Naive thymus-derived CD4-positive, alpha-beta T cell (primary cell): ENCODE results near the gene NFX1. TPM values are rescaled to one million over a fixed set of nuclear protein-coding genes. Genes with fewer than 3 reads are reported as not detected.
"Not testable (repeated sequence)": the region's sequence is repeated elsewhere in the genome, so short reads cannot be mapped to it uniquely, and the experiment has no call there.

ENCODE experiments used
- ATAC-seq: fragments of 150-1000 bp; cut with Tn5 transposase; 2 replicates; pipeline ENCODE4 v1.10.0; 2021; ENCODE audit warnings: mild to moderate bottlenecking, moderate library complexity
- CTCF ChIA-PET: fragments of 350-600 bp; sonication (Branson Sonifier 250); formaldehyde crosslinking; loops from one replicate; lab custom pipeline; 2021; ENCODE audit warnings: antibody characterized with exemption; lab: Charles Lee
- POLR2A ChIA-PET: fragments of 350-600 bp; sonication (Branson Sonifier 250); formaldehyde crosslinking; loops from one replicate; lab custom pipeline; 2021; ENCODE audit warnings: antibody characterized with exemption, inconsistent platforms; lab: Charles Lee
- DNase-seq, 9 donors: peaks; one replicate each; pipeline versions ENCODE4 v3.0.0 to v3.0.0-alpha.2; 2020 to 2022; ENCODE audit warnings: mixed read lengths in 1 of 9
- H3K27ac ChIP-seq: one replicate; pipeline ENCODE4 v1.7.0; 2013; ENCODE audit warnings: mild to moderate bottlenecking, low read depth, low read length, moderate library complexity
- H3K27me3 ChIP-seq, 2 donors: one replicate each; pipeline ENCODE4 v1.7.0; 2013; ENCODE audit warnings: low read length in 2 of 2, mild to moderate bottlenecking in 2 of 2, moderate library complexity in 2 of 2; ENCODE audit not compliant: control insufficient read depth in 2 of 2, insufficient read depth in 2 of 2
- H3K36me3 ChIP-seq, 3 experiments: 1 replicate in 2 of 3; 2 replicates in 1 of 3; pipeline ENCODE4 v1.7.0; 2013; ENCODE audit warnings: low read length in 3 of 3, mild to moderate bottlenecking in 3 of 3, moderate library complexity in 1 of 3; ENCODE audit not compliant: insufficient read depth in 3 of 3, control insufficient read depth in 2 of 3
- H3K4me1 ChIP-seq, 2 donors: one replicate each; pipeline ENCODE4 v1.7.0; 2013; ENCODE audit warnings: low read length in 2 of 2, mild to moderate bottlenecking in 2 of 2, moderate library complexity in 1 of 2; ENCODE audit not compliant: control insufficient read depth in 2 of 2, insufficient read depth in 2 of 2
- H3K4me3 ChIP-seq: 2 replicates; pipeline ENCODE4 v1.7.0; 2013; ENCODE audit warnings: mild to moderate bottlenecking, low read length
- H3K9me3 ChIP-seq, 3 experiments: 1 replicate in 2 of 3; 2 replicates in 1 of 3; pipeline ENCODE4 v1.7.0; 2013; ENCODE audit warnings: low read length in 3 of 3; ENCODE audit not compliant: control insufficient read depth in 2 of 3
- H3K27ac Mint-ChIP-seq, 9 donors: one replicate each; pipeline ENCODE4 v1.8.0; 2020 to 2022; ENCODE audit warnings: mixed read lengths in 9 of 9, mild to moderate bottlenecking in 8 of 9, moderate library complexity in 5 of 9, inconsistent platforms in 2 of 9
- H3K27me3 Mint-ChIP-seq, 5 donors: one replicate each; pipeline ENCODE4 v1.8.0; 2021 to 2022; ENCODE audit warnings: mixed read lengths in 5 of 5, mild to moderate bottlenecking in 1 of 5
- H3K36me3 Mint-ChIP-seq, 5 donors: one replicate each; pipeline ENCODE4 v1.8.0; 2020 to 2022; ENCODE audit warnings: mixed read lengths in 5 of 5, mild to moderate bottlenecking in 3 of 5, inconsistent platforms in 1 of 5
- H3K4me1 Mint-ChIP-seq, 7 donors: one replicate each; pipeline ENCODE4 v1.8.0; 2020 to 2022; ENCODE audit warnings: mixed read lengths in 7 of 7, mild to moderate bottlenecking in 3 of 7, inconsistent platforms in 1 of 7
- H3K4me3 Mint-ChIP-seq, 10 donors: one replicate each; pipeline ENCODE4 v1.8.0; 2020 to 2022; ENCODE audit warnings: mild to moderate bottlenecking in 10 of 10, mixed read lengths in 10 of 10, moderate library complexity in 6 of 10, inconsistent platforms in 2 of 10
- H3K9me3 Mint-ChIP-seq, 11 donors: one replicate each; pipeline ENCODE4 v1.8.0; 2020 to 2022; ENCODE audit warnings: mixed read lengths in 11 of 11, mild to moderate bottlenecking in 4 of 11, inconsistent platforms in 1 of 11, moderate library complexity in 1 of 11
- intact Hi-C, 2 donors: fragments of 100-400 bp; cut with micrococcal nuclease; formaldehyde crosslinking; loops; one replicate each; pipeline ENCODE4 v1.15.1; 2023
- polyA plus RNA-seq, 2 donors: library from polyadenylated mRNA; unstranded; fragments of 300-500 nt; fragmentation: Illumina TruSeq; gene quantifications; one replicate each; pipeline ENCODE4 v1.2.3, GENCODE V29; 2021
- total RNA-seq, 6 experiments: library from RNA in 5 of 6; stranded (reverse) in 5 of 6; gene quantifications; 1 replicate in 5 of 6; 2 replicates in 1 of 6; pipeline ENCODE4 v1.2.3 and lab custom pipeline; 2021 to 2026

The NFX1 gene
- total and polyA plus RNA-seq, 7 experiments from 2014 or later = 30.1 to 65.4 (median 43.6) TPM

- H3K4me3 ChIP-seq, ATAC-seq, H3K27me3 Mint-ChIP-seq, H3K36me3 ChIP-seq, H3K9me3 ChIP-seq, H3K4me1 ChIP-seq, H3K27me3 ChIP-seq, H3K27ac Mint-ChIP-seq, POLR2A ChIA-PET, H3K4me1 Mint-ChIP-seq, H3K36me3 Mint-ChIP-seq, DNase-seq, intact Hi-C loops, H3K27ac ChIP-seq, H3K9me3 Mint-ChIP-seq, H3K4me3 Mint-ChIP-seq: not testable (repeated sequence)
- CTCF ChIA-PET = interaction anchor here (0.6 to 3.7 kb wide), 4 partner anchors 8 to 164 kb away, joined by 3 to 17 read pairs (median 3); no protein-coding TSS in a partner anchor
These were observed 108.7 kb downstream of the NFX1 start for GRCh38 chr9:33399047-33399446.

GRCh38 chr9:33401809-33402208 lies 111.5 kb downstream of the NFX1 start:
- CTCF ChIA-PET = interaction anchor here (4.9 kb wide), 1 partner anchor 51 kb away, joined by 23 read pairs; no protein-coding TSS in a partner anchor
- H3K27ac Mint-ChIP-seq = peak overlapping the region in 1 of 9 donors; percentile 42

GRCh38 chr9:33402371-33402770 lies 112.1 kb downstream of the NFX1 start, which contains the start of gene AQP7:
Gene AQP7 (minus strand): TSS chr9:33402568. CDS start chr9:33401262, 1,306 bp downstream.
- H3K27ac Mint-ChIP-seq = peak within 1 kb of the TSS in 5 of 9 donors; percentile 42 to 90 (median 62)
- not testable (repeated sequence) for H3K27ac ChIP-seq, H3K36me3 ChIP-seq, DNase-seq, H3K27me3 Mint-ChIP-seq, H3K4me1 ChIP-seq, H3K9me3 Mint-ChIP-seq, ATAC-seq, H3K9me3 ChIP-seq, H3K36me3 Mint-ChIP-seq, H3K4me3 ChIP-seq, H3K27me3 ChIP-seq
- peak within 1 kb of the TSS in 1 of 10 donors; percentile 26 for H3K4me3 Mint-ChIP-seq
- POLR2A ChIA-PET = interaction anchor here (1.3 to 3.8 kb wide), 3 partner anchors 13 to 70 kb away, joined by 3 to 40 read pairs (median 5); partner anchors contain the start of gene AQP3
- CTCF ChIA-PET = interaction anchor here (0.6 to 4.9 kb wide), 5 partner anchors 51 to 249 kb away, joined by 3 to 75 read pairs (median 19); partner anchors contain the start of gene NOL6
- intact Hi-C loops = loop anchor here in 1 of 2 donors (5.0 kb wide), 1 partner anchor 320 kb away; no protein-coding TSS in a partner anchor
- peaks cover 4 to 14% (median 10%) of the 10 kb centered on the region in 7 donors for H3K4me1 Mint-ChIP-seq

More at GRCh38 chr9:33401809-33402208, 111.5 kb downstream of the NFX1 start:
- H3K27me3 Mint-ChIP-seq, H3K36me3 ChIP-seq, H3K4me1 ChIP-seq, H3K9me3 ChIP-seq, ATAC-seq, H3K27ac ChIP-seq, H3K4me3 ChIP-seq, DNase-seq, POLR2A ChIA-PET, H3K4me3 Mint-ChIP-seq, H3K27me3 ChIP-seq, H3K36me3 Mint-ChIP-seq, H3K9me3 Mint-ChIP-seq: not testable (repeated sequence)
- H3K4me1 Mint-ChIP-seq = peaks cover 4 to 14% (median 10%) of the 10 kb centered on the region in 7 donors
- intact Hi-C loops = loop anchor here in 1 of 2 donors (5.0 kb wide), 1 partner anchor 320 kb away; no protein-coding TSS in a partner anchor

GRCh38 chr9:33403941-33404787 lies 113.8 kb downstream of the NFX1 start:
- no peaks in the 10 kb centered on the region for H3K9me3 ChIP-seq
- DNase-seq (no peak), ATAC-seq (no peak)
- Mint-ChIP-seq H3K27me3 (peaks cover 0 to 4% (median 0%) of the 10 kb centered on the region in 5 donors), H3K9me3 (no peaks in the 10 kb centered on the region), H3K4me3 (no peak overlapping the region), H3K27ac (peak overlapping the region in 8 of 9 donors; percentile 12 to 82 (median 76)), H3K4me1 (peaks cover 4 to 14% (median 10%) of the 10 kb centered on the region in 7 donors), H3K36me3 (no peaks in the 10 kb centered on the region)
- no peaks in the 10 kb centered on the region for H3K36me3 ChIP-seq
- no peak overlapping the region for H3K27ac ChIP-seq
- no peaks in the 10 kb centered on the region for H3K4me1 ChIP-seq
- no peaks in the 10 kb centered on the region for H3K27me3 ChIP-seq
- no peak overlapping the region for H3K4me3 ChIP-seq
- intact Hi-C loops = loop anchor here (1.0 to 5.0 kb wide), 9 partner anchors 11 to 318 kb away; partner anchors contain the start of gene AQP3 (in 2 of the 2)
- CTCF ChIA-PET = interaction anchor here (0.6 to 4.9 kb wide), 11 partner anchors 11 to 917 kb away, joined by 3 to 75 read pairs (median 6); partner anchors contain the start of genes AQP3 and NOL6
- POLR2A ChIA-PET = interaction anchor here (0.8 to 3.8 kb wide), 16 partner anchors 8 to 70 kb away, joined by 3 to 40 read pairs (median 4); partner anchors contain the start of genes AQP3 and NOL6

- Mint-ChIP-seq H3K27ac (peak overlapping the region in 8 of 9 donors; percentile 12 to 82 (median 76)), H3K9me3 (no peaks in the 10 kb centered on the region), H3K4me1 (peaks cover 4 to 14% (median 10%) of the 10 kb centered on the region in 7 donors), H3K4me3 (no peak overlapping the region), H3K27me3 (peaks cover 0 to 4% (median 0%) of the 10 kb centered on the region in 5 donors), H3K36me3 (no peaks in the 10 kb centered on the region)
- Histone ChIP-seq H3K4me3 (no peak overlapping the region), H3K36me3 (no peaks in the 10 kb centered on the region), H3K9me3 (no peaks in the 10 kb centered on the region), H3K27me3 (no peaks in the 10 kb centered on the region), H3K27ac (no peak overlapping the region), H3K4me1 (no peaks in the 10 kb centered on the region)
- ATAC-seq (no peak), DNase-seq (no peak)
- ChIA-PET POLR2A (interaction anchor here (0.8 to 3.8 kb wide), 8 partner anchors 11 to 69 kb away, joined by 3 to 40 read pairs (median 6); partner anchors contain the start of genes AQP3 and NOL6), CTCF (interaction anchor here (1.0 to 4.9 kb wide), 6 partner anchors 10 to 68 kb away, joined by 3 to 75 read pairs (median 23); partner anchors contain the start of genes AQP3 and NOL6)
- intact Hi-C loops = loop anchor here in 1 of 2 donors (5.0 kb wide), 1 partner anchor 317 kb away; no protein-coding TSS in a partner anchor
These were observed 114.6 kb downstream of the NFX1 start for GRCh38 chr9:33404788-33405362.

- Mint-ChIP-seq H3K4me1 (peaks cover 5 to 14% (median 10%) of the 10 kb centered on the region in 7 donors), H3K36me3 (no peaks in the 10 kb centered on the region), H3K27ac (peak overlapping the region in 3 of 9 donors; percentile 80 to 87 (median 81)), H3K27me3 (peaks cover 0 to 4% (median 0%) of the 10 kb centered on the region in 5 donors), H3K9me3 (no peaks in the 10 kb centered on the region), H3K4me3 (no peak overlapping the region)
- Histone ChIP-seq H3K4me3 (no peak overlapping the region), H3K4me1 (no peaks in the 10 kb centered on the region), H3K27me3 (no peaks in the 10 kb centered on the region), H3K36me3 (no peaks in the 10 kb centered on the region), H3K9me3 (no peaks in the 10 kb centered on the region), H3K27ac (no peak overlapping the region)
- POLR2A ChIA-PET = interaction anchor here (0.7 to 2.1 kb wide), 3 partner anchors 10 to 65 kb away, joined by 4 to 7 read pairs (median 6); partner anchors contain the start of gene AQP3
- intact Hi-C loops = no loop called here
- DNase-seq = no peak
- CTCF ChIA-PET = interaction anchor here (0.7 to 1.1 kb wide), 4 partner anchors 8 to 110 kb away, joined by 3 to 5 read pairs (median 3); no protein-coding TSS in a partner anchor
- ATAC-seq = no peak
These were observed 116.7 kb downstream of the NFX1 start for GRCh38 chr9:33407061-33407460.
